Left lung (tissue), 10 donors: ENCODE data around the gene TFAP2E. TPM values are rescaled to one million over a fixed set of nuclear protein-coding genes. Genes with fewer than 3 reads are reported as not detected.

Experiments
- ATAC-seq: fragments of 200-7000 bp; cut with Tn5 transposase; one replicate; pipeline ENCODE4 v1.9.1; 2020; ENCODE audit warnings: moderate library complexity
- DNase-seq, 4 donors: peaks; one replicate each; pipeline ENCODE4 v3.0.0-alpha.2; 2013 to 2020
- H3K27ac ChIP-seq, 2 donors: fragments of 200-600 bp; sonication (generic) in 1 of 2; one replicate each; pipeline versions ENCODE4 v1.5.0 to v1.8.0; 2020 to 2021
- H3K27me3 ChIP-seq, 2 donors: fragments of 200-600 bp; sonication (generic) in 1 of 2; one replicate each; pipeline versions ENCODE4 v1.5.0 to v1.8.0; 2020 to 2021
- H3K36me3 ChIP-seq, 2 donors: fragments of 200-600 bp; sonication (generic) in 1 of 2; one replicate each; pipeline versions ENCODE4 v1.5.0 to v1.8.0; 2020 to 2021
- H3K4me1 ChIP-seq, 2 donors: fragments of 200-600 bp; one replicate each; pipeline ENCODE4 v1.8.0; 2021
- H3K4me3 ChIP-seq, 2 donors: fragments of 200-600 bp; sonication (generic) in 1 of 2; one replicate each; pipeline versions ENCODE4 v1.5.0 to v1.8.0; 2020 to 2021; ENCODE audit warnings: mild to moderate bottlenecking in 1 of 2
- H3K9me3 ChIP-seq, 2 donors: fragments of 200-600 bp; sonication (generic) in 1 of 2; one replicate each; pipeline versions ENCODE4 v1.5.0 to v1.8.0; 2020 to 2021
- intact Hi-C, 2 donors: fragments of 100-400 bp; cut with DNase I; formaldehyde crosslinking; loops; one replicate each; pipeline versions ENCODE4 v1.11.2 to v1.14.2; 2022
- polyA plus RNA-seq, 6 donors: library from polyadenylated mRNA; unstranded; fragments of 120-200 nt; gene quantifications; one replicate each; pipeline ENCODE4 v1.2.1, GENCODE V29; 2013; ENCODE audit not compliant: insufficient read length in 6 of 6
- total RNA-seq, 2 donors: library from RNA; stranded (reverse); fragmentation: NEBNext Ultra II Directional; extraction: Animal tissue kit (Norgen Biotek cat#: 25700); gene quantifications; one replicate each; pipeline ENCODE4 v1.2.1, GENCODE V29; 2021
- TF ChIP-seq, protein P1 (sequence below), 2 donors: fragments of 200-600 bp; sonication (generic) in 1 of 2; IDR thresholded peaks; one replicate each; pipeline versions ENCODE4 v1.5.0 to v1.8.0; 2021; ENCODE audit warnings: antibody characterized with exemption in 2 of 2
- donor health status: DM: no; HTN: yes; CAD: no.
- donor health status: DM: no; HTN: no; CAD: no.

TFAP2E gene
- total and polyA plus RNA-seq, 8 donors = 1.3 to 7.4 (median 3.5) TPM

GRCh38 chr1:35567947-35568558, 5.1 kb upstream of the TFAP2E start:
- Histone ChIP-seq H3K36me3 (peaks cover 0 to 23% of the 10 kb centered on the region in 2 donors), H3K4me1 (peaks cover 0 to 8% of the 10 kb centered on the region in 2 donors), H3K9me3 (no peaks in the 10 kb centered on the region), H3K27ac (no peak overlapping the region), H3K4me3 (no peak overlapping the region), H3K27me3 (peaks cover 4 to 16% of the 10 kb centered on the region in 2 donors)
- no peak for ATAC-seq
- TF ChIP-seq, protein P1, sequence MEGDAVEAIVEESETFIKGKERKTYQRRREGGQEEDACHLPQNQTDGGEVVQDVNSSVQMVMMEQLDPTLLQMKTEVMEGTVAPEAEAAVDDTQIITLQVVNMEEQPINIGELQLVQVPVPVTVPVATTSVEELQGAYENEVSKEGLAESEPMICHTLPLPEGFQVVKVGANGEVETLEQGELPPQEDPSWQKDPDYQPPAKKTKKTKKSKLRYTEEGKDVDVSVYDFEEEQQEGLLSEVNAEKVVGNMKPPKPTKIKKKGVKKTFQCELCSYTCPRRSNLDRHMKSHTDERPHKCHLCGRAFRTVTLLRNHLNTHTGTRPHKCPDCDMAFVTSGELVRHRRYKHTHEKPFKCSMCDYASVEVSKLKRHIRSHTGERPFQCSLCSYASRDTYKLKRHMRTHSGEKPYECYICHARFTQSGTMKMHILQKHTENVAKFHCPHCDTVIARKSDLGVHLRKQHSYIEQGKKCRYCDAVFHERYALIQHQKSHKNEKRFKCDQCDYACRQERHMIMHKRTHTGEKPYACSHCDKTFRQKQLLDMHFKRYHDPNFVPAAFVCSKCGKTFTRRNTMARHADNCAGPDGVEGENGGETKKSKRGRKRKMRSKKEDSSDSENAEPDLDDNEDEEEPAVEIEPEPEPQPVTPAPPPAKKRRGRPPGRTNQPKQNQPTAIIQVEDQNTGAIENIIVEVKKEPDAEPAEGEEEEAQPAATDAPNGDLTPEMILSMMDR (IDR thresholded peaks at IDR 0.05) = no peak
- intact Hi-C loops = loop anchor here in 1 of 2 donors (5.0 kb wide), 1 partner anchor 159 kb away; no protein-coding TSS in a partner anchor
- no peak for DNase-seq

- Histone ChIP-seq H3K4me3 (no peak overlapping the region), H3K27ac (no peak overlapping the region), H3K36me3 (peaks cover 0 to 19% of the 10 kb centered on the region in 2 donors), H3K27me3 (peaks cover 6 to 25% of the 10 kb centered on the region in 2 donors), H3K9me3 (no peaks in the 10 kb centered on the region), H3K4me1 (peaks cover 3 to 16% of the 10 kb centered on the region in 2 donors)
- ATAC-seq (peak; percentile 80), DNase-seq (peak in 1 of 4 donors; percentile 79)
- TF ChIP-seq, protein P1 (IDR thresholded peaks at IDR 0.05) = peak; percentile 77 to 86
- intact Hi-C loops = loop anchor here in 1 of 2 donors (5.0 kb wide), 1 partner anchor 158 kb away; no protein-coding TSS in a partner anchor
Observed at GRCh38 chr1:35568975-35569395, 4.1 kb upstream of the TFAP2E start.

DNA sequence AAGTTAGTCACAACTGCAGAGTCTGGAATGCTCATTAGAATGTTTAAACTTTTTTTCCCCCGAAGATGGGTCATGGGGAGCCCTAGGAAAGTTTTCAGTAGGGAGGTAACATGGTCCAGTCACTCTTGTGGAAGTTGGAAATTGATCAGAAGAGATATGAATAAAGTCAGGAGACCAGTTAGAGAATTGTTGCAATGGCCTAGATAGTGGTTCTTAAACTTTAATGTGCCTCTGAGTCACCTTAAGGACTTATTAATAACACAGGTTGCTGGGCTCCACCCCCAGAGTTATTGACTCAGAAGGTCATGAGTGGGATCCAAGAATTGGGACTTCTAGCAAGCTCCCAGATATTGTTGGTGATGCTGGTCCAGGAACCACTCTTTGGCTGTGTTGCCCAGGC, 3.2 kb upstream of the TFAP2E start:
- no peaks in the 10 kb centered on the region for H3K9me3 ChIP-seq
- peaks cover 6 to 34% of the 10 kb centered on the region in 2 donors for H3K27me3 ChIP-seq
- H3K4me3 ChIP-seq = no peak overlapping the region
- peaks cover 0 to 13% of the 10 kb centered on the region in 2 donors for H3K36me3 ChIP-seq
- ATAC-seq (no peak), DNase-seq (no peak)
- no peak overlapping the region for H3K27ac ChIP-seq
- H3K4me1 ChIP-seq = peaks cover 3 to 16% of the 10 kb centered on the region in 2 donors
- TF ChIP-seq, protein P1 (IDR thresholded peaks at IDR 0.05) = no peak
- intact Hi-C loops = loop anchor here in 1 of 2 donors (5.0 kb wide), 1 partner anchor 157 kb away; no protein-coding TSS in a partner anchor

GRCh38 chr1:35570589-35571137, 2.5 kb upstream of the TFAP2E start:
- H3K4me1 ChIP-seq = peaks cover 3 to 24% of the 10 kb centered on the region in 2 donors
- TF ChIP-seq, protein P1 (IDR thresholded peaks at IDR 0.05) = no peak
- no peak for ATAC-seq
- DNase-seq = no peak
- peaks cover 6 to 38% of the 10 kb centered on the region in 2 donors for H3K27me3 ChIP-seq
- no peak overlapping the region for H3K27ac ChIP-seq
- no peak overlapping the region for H3K4me3 ChIP-seq
- peaks cover 0 to 6% of the 10 kb centered on the region in 2 donors for H3K36me3 ChIP-seq
- intact Hi-C loops = no loop called here
- H3K9me3 ChIP-seq = no peaks in the 10 kb centered on the region

DNA sequence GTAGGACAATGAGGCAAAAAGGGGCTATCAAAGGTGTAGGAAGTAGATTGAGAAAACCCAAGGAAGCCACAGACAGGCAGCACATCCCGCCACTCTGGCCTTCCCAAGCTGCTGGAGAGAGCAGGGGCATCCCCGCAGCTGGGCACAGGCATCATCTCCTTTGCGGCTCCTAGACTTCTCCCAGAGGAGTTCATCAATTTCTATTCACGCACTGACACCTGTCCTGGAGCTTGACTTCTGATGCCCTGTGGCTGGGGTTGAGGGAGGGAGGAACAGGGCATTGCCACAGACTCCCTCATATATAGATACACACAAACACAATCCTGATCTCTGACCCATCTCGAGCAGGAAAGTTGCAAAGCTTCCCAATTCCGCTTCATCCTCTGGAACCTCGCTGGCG, 1.9 kb upstream of the TFAP2E start:
- TF ChIP-seq, protein P1 (IDR thresholded peaks at IDR 0.05) = no peak
- H3K4me1 ChIP-seq = peaks cover 3 to 30% of the 10 kb centered on the region in 2 donors
- H3K27me3 ChIP-seq = peaks cover 6 to 41% of the 10 kb centered on the region in 2 donors
- ATAC-seq = no peak
- intact Hi-C loops = no loop called here
- no peak for DNase-seq
- H3K9me3 ChIP-seq = no peaks in the 10 kb centered on the region
- H3K36me3 ChIP-seq = no peaks in the 10 kb centered on the region
- no peak overlapping the region for H3K4me3 ChIP-seq
- H3K27ac ChIP-seq = no peak overlapping the region
